Body of pancreas (tissue), 4 donors: Measurements from ENCODE around the gene GALNTL6. TPM values are rescaled to one million over a fixed set of nuclear protein-coding genes. Genes with fewer than 3 reads are reported as not detected.

Experiments
- ATAC-seq: fragments of 150-250 bp; one replicate; pipeline ENCODE4 v1.9.1; 2016
- DNase-seq, 4 donors: peaks; one replicate each; pipeline ENCODE4 v3.0.0-alpha.2; 2019
- H3K27ac ChIP-seq, 4 donors: fragments of 200-600 bp; sonication (generic); 1 replicate in 3 of 4; 2 replicates in 1 of 4; pipeline versions ENCODE4 v1.5.1 to v1.6.1; 2016 to 2019; ENCODE audit warnings: mild to moderate bottlenecking in 1 of 4, mixed read lengths in 1 of 4, moderate library complexity in 1 of 4
- H3K27me3 ChIP-seq, 2 donors: fragments of 200-600 bp; sonication (generic); one replicate each; pipeline ENCODE4 v1.6.0; 2016; ENCODE audit warnings: mild to moderate bottlenecking in 1 of 2
- H3K36me3 ChIP-seq, 2 donors: fragments of 200-600 bp; sonication (generic); replicated peaks in 1 of 2; 2 replicates each; pipeline ENCODE4 v1.5.1; 2016; ENCODE audit warnings: low read depth in 2 of 2; ENCODE audit not compliant: insufficient read depth in 1 of 2
- H3K4me1 ChIP-seq: fragments of 200-600 bp; sonication (generic); one replicate; pipeline ENCODE4 v1.6.0; 2016
- H3K4me3 ChIP-seq, 2 donors: fragments of 200-600 bp; sonication (generic); 1 replicate in 1 of 2; 2 replicates in 1 of 2; pipeline ENCODE4 v1.5.1; 2016 to 2019
- H3K9me3 ChIP-seq, 3 donors: fragments of 200-600 bp; sonication (generic); 1 replicate in 2 of 3; 2 replicates in 1 of 3; pipeline ENCODE4 v1.5.1; 2016
- POLR2A ChIP-seq, 3 donors: fragments of 450-650 bp; IDR thresholded peaks; one replicate each; pipeline ENCODE4 v1.6.1; 2016; ENCODE audit warnings: antibody characterized with exemption in 3 of 3, mild to moderate bottlenecking in 2 of 3
- WGBS, 2 donors: methylation state at CpG; one replicate each; pipeline ENCODE4 v1.1.5; 2017; 5-methylcytosine and 5-hydroxymethylcytosine counted together
- intact Hi-C: fragments of 100-400 bp; cut with DNase I; formaldehyde crosslinking; loops from one replicate; pipeline ENCODE4 v1.15.1; 2023
- total RNA-seq, 2 donors: library from RNA; depleted of rRNA; stranded (reverse); fragments of >200 nt; gene quantifications; one replicate each; pipeline ENCODE4 v1.1.0, GENCODE V29; 2016
- TF ChIP-seq, protein P1 (sequence below), 7 experiments: fragments of 450-650 bp in 4 of 7; fragments of 200-600 bp in 3 of 7; sonication (generic) in 3 of 7; IDR thresholded peaks; one replicate each; pipeline ENCODE4 v1.5.1; 2016 to 2019; ENCODE audit warnings: antibody characterized with exemption in 7 of 7

Gene GALNTL6
- total RNA-seq, 2 donors from 2014 or later: 0.26 TPM; not detected in 1

DNA sequence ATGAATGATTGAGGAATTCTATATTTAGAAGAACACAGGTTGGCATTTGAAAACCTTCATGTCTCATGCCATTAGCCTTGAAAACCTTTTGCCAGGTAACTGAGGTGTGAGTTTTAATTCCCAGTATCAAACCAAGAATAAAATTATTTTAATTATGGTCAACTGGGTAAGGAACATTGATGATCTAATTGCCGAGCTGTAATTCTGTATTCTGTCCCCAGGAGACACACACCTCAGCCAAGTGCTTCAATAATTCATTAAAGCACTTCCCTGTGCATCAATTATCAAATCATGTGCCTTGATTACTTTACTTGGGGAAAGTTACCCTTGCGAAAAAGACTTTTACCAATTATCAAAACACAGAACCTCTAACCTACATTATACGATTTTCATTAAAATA, 1023.5 kb downstream of the GALNTL6 start:
- WGBS, 2 donors: 52 to 76% methylated on average over 3 of the region's 3 CpGs
- Histone ChIP-seq H3K36me3 (no peaks in the 10 kb centered on the region), H3K9me3 (no peaks in the 10 kb centered on the region), H3K4me3 (no peak overlapping the region), H3K4me1 (no peaks in the 10 kb centered on the region), H3K27ac (no peak overlapping the region), H3K27me3 (no peaks in the 10 kb centered on the region)
- DNase-seq: no peak
- TF ChIP-seq, protein P1, sequence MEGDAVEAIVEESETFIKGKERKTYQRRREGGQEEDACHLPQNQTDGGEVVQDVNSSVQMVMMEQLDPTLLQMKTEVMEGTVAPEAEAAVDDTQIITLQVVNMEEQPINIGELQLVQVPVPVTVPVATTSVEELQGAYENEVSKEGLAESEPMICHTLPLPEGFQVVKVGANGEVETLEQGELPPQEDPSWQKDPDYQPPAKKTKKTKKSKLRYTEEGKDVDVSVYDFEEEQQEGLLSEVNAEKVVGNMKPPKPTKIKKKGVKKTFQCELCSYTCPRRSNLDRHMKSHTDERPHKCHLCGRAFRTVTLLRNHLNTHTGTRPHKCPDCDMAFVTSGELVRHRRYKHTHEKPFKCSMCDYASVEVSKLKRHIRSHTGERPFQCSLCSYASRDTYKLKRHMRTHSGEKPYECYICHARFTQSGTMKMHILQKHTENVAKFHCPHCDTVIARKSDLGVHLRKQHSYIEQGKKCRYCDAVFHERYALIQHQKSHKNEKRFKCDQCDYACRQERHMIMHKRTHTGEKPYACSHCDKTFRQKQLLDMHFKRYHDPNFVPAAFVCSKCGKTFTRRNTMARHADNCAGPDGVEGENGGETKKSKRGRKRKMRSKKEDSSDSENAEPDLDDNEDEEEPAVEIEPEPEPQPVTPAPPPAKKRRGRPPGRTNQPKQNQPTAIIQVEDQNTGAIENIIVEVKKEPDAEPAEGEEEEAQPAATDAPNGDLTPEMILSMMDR (IDR thresholded peaks at IDR 0.05): no peak
- TF ChIP-seq POLR2A (IDR thresholded peaks at IDR 0.05): no peak
- no peak for ATAC-seq
- intact Hi-C loops: no loop called here

DNA sequence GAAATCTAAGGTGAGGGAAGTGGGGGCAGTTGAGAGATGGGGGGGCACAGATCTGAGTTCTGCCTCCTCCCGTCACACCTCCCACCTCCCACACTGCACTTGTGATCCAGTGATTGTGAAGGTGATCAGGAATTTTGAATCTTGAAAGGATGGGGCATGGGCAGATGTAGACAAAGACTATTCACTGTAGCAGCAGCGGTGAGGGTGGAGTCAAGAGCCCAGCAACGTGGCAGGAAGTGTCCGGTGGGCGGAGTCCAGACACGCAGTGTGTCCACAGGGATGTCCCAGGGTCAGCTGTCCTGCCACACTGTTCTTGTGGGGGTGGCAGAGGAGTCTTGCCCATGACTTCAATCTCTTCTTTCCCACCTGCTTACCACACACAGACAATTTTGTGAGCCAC, 1024.9 kb downstream of the GALNTL6 start:
- Histone ChIP-seq H3K9me3 (no peaks in the 10 kb centered on the region), H3K4me1 (no peaks in the 10 kb centered on the region)
- ATAC-seq: no peak

DNA sequence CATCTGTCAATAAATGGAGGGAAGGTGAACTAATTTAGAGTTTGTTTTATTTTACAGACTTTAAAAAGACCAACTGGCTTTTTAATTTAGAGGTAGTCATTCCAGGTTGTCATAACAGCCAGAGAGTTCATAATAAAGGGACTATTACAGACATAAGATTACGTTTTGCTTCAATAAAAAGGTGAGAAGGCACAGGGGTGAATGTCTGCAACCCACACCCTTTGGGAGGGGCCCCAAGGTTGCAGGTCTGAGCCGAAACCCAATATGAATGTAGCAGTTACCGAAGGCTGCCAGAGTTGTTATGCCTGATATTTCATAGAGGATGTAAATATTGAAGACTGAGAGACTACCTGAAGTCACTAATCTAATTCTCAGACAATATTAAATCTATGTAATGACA, 1025.7 kb downstream of the GALNTL6 start:
- no peaks in the 10 kb centered on the region for H3K4me1 ChIP-seq
- no peak for TF ChIP-seq POLR2A (IDR thresholded peaks at IDR 0.05)
- TF ChIP-seq, protein P1 (IDR thresholded peaks at IDR 0.05): no peak
- no peaks in the 10 kb centered on the region for H3K36me3 ChIP-seq
- no peak for DNase-seq
- no peak for ATAC-seq
- no peak overlapping the region for H3K27ac ChIP-seq
- intact Hi-C loops: no loop called here
- no peaks in the 10 kb centered on the region for H3K9me3 ChIP-seq
- no peak overlapping the region for H3K4me3 ChIP-seq
- H3K27me3 ChIP-seq: no peaks in the 10 kb centered on the region
- 65 to 72% methylated on average over 3 of the region's 3 CpGs for WGBS, 2 donors

More for the DNA sequence above, 1024.9 kb downstream of the GALNTL6 start:
- Histone ChIP-seq H3K27ac (no peak overlapping the region), H3K36me3 (no peaks in the 10 kb centered on the region), H3K27me3 (no peaks in the 10 kb centered on the region), H3K4me3 (no peak overlapping the region)
- DNase-seq: no peak
- intact Hi-C loops: no loop called here
- TF ChIP-seq, protein P1 (IDR thresholded peaks at IDR 0.05): no peak
- no peak for TF ChIP-seq POLR2A (IDR thresholded peaks at IDR 0.05)
- 56 to 65% methylated on average over 5 to 6 of the region's 6 CpGs for WGBS, 2 donors

DNA sequence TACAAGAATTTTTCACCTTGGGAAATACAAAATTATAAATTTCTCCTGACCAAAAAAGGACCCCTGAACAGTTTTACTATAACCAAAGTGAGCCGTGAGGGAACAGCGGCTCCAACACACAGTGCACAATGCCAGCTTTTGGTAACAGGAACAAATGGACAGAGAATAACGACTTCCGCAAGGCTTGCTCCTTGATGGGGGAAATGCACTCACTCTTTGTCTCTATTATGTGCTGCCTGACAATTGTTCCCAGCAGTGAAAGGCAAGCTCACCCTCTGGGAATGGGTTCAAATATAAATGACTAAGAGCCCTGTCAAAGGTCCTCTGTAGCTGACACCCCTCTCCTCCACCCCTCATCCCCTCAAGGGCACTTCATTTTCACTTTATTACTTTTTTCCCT, 1029.6 kb downstream of the GALNTL6 start:
- Histone ChIP-seq H3K27me3 (no peaks in the 10 kb centered on the region), H3K4me3 (no peak overlapping the region), H3K27ac (no peak overlapping the region), H3K9me3 (no peaks in the 10 kb centered on the region), H3K4me1 (no peaks in the 10 kb centered on the region), H3K36me3 (no peaks in the 10 kb centered on the region)
- intact Hi-C loops: no loop called here
- DNase-seq (no peak), ATAC-seq (no peak)
- no peak for TF ChIP-seq POLR2A (IDR thresholded peaks at IDR 0.05)
- TF ChIP-seq, protein P1 (IDR thresholded peaks at IDR 0.05): no peak
- 87 to 88% methylated on average over 4 of the region's 4 CpGs for WGBS, 2 donors

DNA sequence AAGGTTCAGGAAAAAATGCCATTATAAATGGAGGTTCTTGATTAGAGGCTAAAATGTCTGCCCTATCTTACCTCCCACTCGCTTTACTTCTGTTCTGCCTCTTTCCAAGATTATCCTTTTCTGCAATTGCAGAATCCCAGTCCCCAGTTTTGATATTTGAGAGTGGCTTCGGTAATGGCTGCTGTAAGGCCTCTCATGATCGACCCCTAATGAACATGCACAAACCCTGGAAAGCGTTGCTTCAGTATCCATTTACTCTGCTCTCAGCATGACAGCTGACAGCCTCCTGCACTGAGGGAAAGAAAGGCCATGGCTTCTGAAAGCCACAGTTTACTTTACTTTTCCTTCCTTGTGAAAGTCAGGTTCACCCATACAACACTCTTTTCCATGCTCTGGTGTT, 1030.0 kb downstream of the GALNTL6 start:
- Histone ChIP-seq H3K27ac (no peak overlapping the region), H3K4me3 (no peak overlapping the region), H3K4me1 (no peaks in the 10 kb centered on the region), H3K36me3 (no peaks in the 10 kb centered on the region), H3K27me3 (no peaks in the 10 kb centered on the region), H3K9me3 (no peaks in the 10 kb centered on the region)
- no peak for TF ChIP-seq POLR2A (IDR thresholded peaks at IDR 0.05)
- TF ChIP-seq, protein P1 (IDR thresholded peaks at IDR 0.05): no peak
- intact Hi-C loops: no loop called here
- 66 to 72% methylated on average over 4 of the region's 4 CpGs for WGBS, 2 donors
- DNase-seq: no peak
- no peak for ATAC-seq
